ENCODE results near the gene KRTAP25-1. TPM values are rescaled to one million over a fixed set of nuclear protein-coding genes. Genes with fewer than 3 reads are reported as not detected.
A peak's percentile ranks its signal among the peaks of the same experiment; 100 is the strongest.

The KRTAP25-1 gene
- polyA plus RNA-seq, 4 donors: not detected

- Histone ChIP-seq H3K27me3 (ENCODE audit: control insufficient read depth in 3 of 3, insufficient read depth in 3 of 3, low read length in 3 of 3) (no peaks in the 10 kb centered on the region), H3K9me3 (ENCODE audit: control insufficient read depth in 2 of 2, insufficient read depth in 1 of 2, low read depth in 1 of 2, low read length in 1 of 2) (peaks cover 0 to 2% of the 10 kb centered on the region in 2 donors), H3K4me1 (ENCODE audit: control insufficient read depth in 3 of 3, insufficient read depth in 2 of 3, low read depth in 1 of 3, low read length in 2 of 3) (no peaks in the 10 kb centered on the region), H3K36me3 (ENCODE audit: control insufficient read depth in 3 of 3, insufficient read depth in 2 of 3, low read depth in 1 of 3, low read length in 3 of 3) (no peaks in the 10 kb centered on the region), H3K4me3 (ENCODE audit: low read depth in 1 of 3, low read length in 3 of 3) (no peak overlapping the region), H3K27ac (ENCODE audit: low read depth in 1 of 3, low read length in 2 of 3) (no peak overlapping the region)
- FAIRE-seq: no peak
- DNase-seq: peak in 1 of 2 donors; percentile 26
- 39 to 58% (median 54%) methylated on average over 3 of the region's 3 CpGs for WGBS, 3 donors
These were observed 19.3 kb downstream of the KRTAP25-1 start for GRCh38 chr21:30269803-30270530.

GRCh38 chr21:30268608-30269197, 20.6 kb downstream of the KRTAP25-1 start:
- Histone ChIP-seq H3K4me3 (ENCODE audit: low read depth in 1 of 3, low read length in 3 of 3) (no peak overlapping the region), H3K27me3 (ENCODE audit: control insufficient read depth in 3 of 3, insufficient read depth in 3 of 3, low read length in 3 of 3) (no peaks in the 10 kb centered on the region), H3K9me3 (ENCODE audit: control insufficient read depth in 2 of 2, insufficient read depth in 1 of 2, low read depth in 1 of 2, low read length in 1 of 2) (peaks cover 0 to 2% of the 10 kb centered on the region in 2 donors), H3K4me1 (ENCODE audit: control insufficient read depth in 3 of 3, insufficient read depth in 2 of 3, low read depth in 1 of 3, low read length in 2 of 3) (no peaks in the 10 kb centered on the region), H3K36me3 (ENCODE audit: control insufficient read depth in 3 of 3, insufficient read depth in 2 of 3, low read depth in 1 of 3, low read length in 3 of 3) (no peaks in the 10 kb centered on the region), H3K27ac (ENCODE audit: low read depth in 1 of 3, low read length in 2 of 3) (no peak overlapping the region)
- 65 to 75% (median 70%) methylated on average over 5 of the region's 5 CpGs for WGBS, 3 donors
- DNase-seq (peak in 1 of 2 donors; percentile 16), FAIRE-seq (no peak)

GRCh38 chr21:30257773-30258172, 31.5 kb downstream of the KRTAP25-1 start:
- no peak for FAIRE-seq
- 55 to 68% (median 67%) methylated on average over 4 of the region's 4 CpGs for WGBS, 3 donors
- H3K27ac ChIP-seq (ENCODE audit: low read depth in 1 of 3, low read length in 2 of 3): no peak overlapping the region

GRCh38 chr21:30256100-30256499, 33.2 kb downstream of the KRTAP25-1 start:
- Histone ChIP-seq H3K4me1 (ENCODE audit: control insufficient read depth in 3 of 3, insufficient read depth in 2 of 3, low read depth in 1 of 3, low read length in 2 of 3) (no peaks in the 10 kb centered on the region), H3K9me3 (ENCODE audit: control insufficient read depth in 2 of 2, insufficient read depth in 1 of 2, low read depth in 1 of 2, low read length in 1 of 2) (no peaks in the 10 kb centered on the region), H3K36me3 (ENCODE audit: control insufficient read depth in 3 of 3, insufficient read depth in 2 of 3, low read depth in 1 of 3, low read length in 3 of 3) (no peaks in the 10 kb centered on the region), H3K27ac (ENCODE audit: low read depth in 1 of 3, low read length in 2 of 3) (no peak overlapping the region), H3K4me3 (ENCODE audit: low read depth in 1 of 3, low read length in 3 of 3) (no peak overlapping the region), H3K27me3 (ENCODE audit: control insufficient read depth in 3 of 3, insufficient read depth in 3 of 3, low read length in 3 of 3) (no peaks in the 10 kb centered on the region)
- FAIRE-seq (no peak), DNase-seq (no peak)
- WGBS, 3 donors: 83 to 91% (median 87%) methylated on average over 4 of the region's 4 CpGs

More at GRCh38 chr21:30257773-30258172, 31.5 kb downstream of the KRTAP25-1 start:
- H3K36me3 ChIP-seq (ENCODE audit: control insufficient read depth in 3 of 3, insufficient read depth in 2 of 3, low read depth in 1 of 3, low read length in 3 of 3): no peaks in the 10 kb centered on the region
- no peaks in the 10 kb centered on the region for H3K27me3 ChIP-seq (ENCODE audit: control insufficient read depth in 3 of 3, insufficient read depth in 3 of 3, low read length in 3 of 3)
- H3K4me1 ChIP-seq (ENCODE audit: control insufficient read depth in 3 of 3, insufficient read depth in 2 of 3, low read depth in 1 of 3, low read length in 2 of 3): no peaks in the 10 kb centered on the region
- H3K4me3 ChIP-seq (ENCODE audit: low read depth in 1 of 3, low read length in 3 of 3): no peak overlapping the region
- DNase-seq: peak in 1 of 2 donors; percentile 45
- H3K9me3 ChIP-seq (ENCODE audit: control insufficient read depth in 2 of 2, insufficient read depth in 1 of 2, low read depth in 1 of 2, low read length in 1 of 2): no peaks in the 10 kb centered on the region

GRCh38 chr21:30255679-30256078, 33.6 kb downstream of the KRTAP25-1 start:
- Histone ChIP-seq H3K4me3 (ENCODE audit: low read depth in 1 of 3, low read length in 3 of 3) (no peak overlapping the region), H3K27me3 (ENCODE audit: control insufficient read depth in 3 of 3, insufficient read depth in 3 of 3, low read length in 3 of 3) (no peaks in the 10 kb centered on the region), H3K4me1 (ENCODE audit: control insufficient read depth in 3 of 3, insufficient read depth in 2 of 3, low read depth in 1 of 3, low read length in 2 of 3) (no peaks in the 10 kb centered on the region), H3K9me3 (ENCODE audit: control insufficient read depth in 2 of 2, insufficient read depth in 1 of 2, low read depth in 1 of 2, low read length in 1 of 2) (no peaks in the 10 kb centered on the region), H3K36me3 (ENCODE audit: control insufficient read depth in 3 of 3, insufficient read depth in 2 of 3, low read depth in 1 of 3, low read length in 3 of 3) (no peaks in the 10 kb centered on the region), H3K27ac (ENCODE audit: low read depth in 1 of 3, low read length in 2 of 3) (no peak overlapping the region)
- FAIRE-seq: no peak
- DNase-seq: no peak
- WGBS, 3 donors: 23 to 61% (median 29%) methylated on average over 1 of the region's 1 CpG

GRCh38 chr21:30251781-30252180, 37.5 kb downstream of the KRTAP25-1 start:
- Histone ChIP-seq H3K36me3 (ENCODE audit: control insufficient read depth in 3 of 3, insufficient read depth in 2 of 3, low read depth in 1 of 3, low read length in 3 of 3) (no peaks in the 10 kb centered on the region), H3K4me1 (ENCODE audit: control insufficient read depth in 3 of 3, insufficient read depth in 2 of 3, low read depth in 1 of 3, low read length in 2 of 3) (no peaks in the 10 kb centered on the region), H3K4me3 (ENCODE audit: low read depth in 1 of 3, low read length in 3 of 3) (no peak overlapping the region), H3K27me3 (ENCODE audit: control insufficient read depth in 3 of 3, insufficient read depth in 3 of 3, low read length in 3 of 3) (no peaks in the 10 kb centered on the region), H3K9me3 (ENCODE audit: control insufficient read depth in 2 of 2, insufficient read depth in 1 of 2, low read depth in 1 of 2, low read length in 1 of 2) (no peaks in the 10 kb centered on the region), H3K27ac (ENCODE audit: low read depth in 1 of 3, low read length in 2 of 3) (no peak overlapping the region)
- 62 to 80% (median 77%) methylated on average over 1 of the region's 1 CpG for WGBS, 3 donors
- DNase-seq (no peak), FAIRE-seq (no peak)

DNA sequence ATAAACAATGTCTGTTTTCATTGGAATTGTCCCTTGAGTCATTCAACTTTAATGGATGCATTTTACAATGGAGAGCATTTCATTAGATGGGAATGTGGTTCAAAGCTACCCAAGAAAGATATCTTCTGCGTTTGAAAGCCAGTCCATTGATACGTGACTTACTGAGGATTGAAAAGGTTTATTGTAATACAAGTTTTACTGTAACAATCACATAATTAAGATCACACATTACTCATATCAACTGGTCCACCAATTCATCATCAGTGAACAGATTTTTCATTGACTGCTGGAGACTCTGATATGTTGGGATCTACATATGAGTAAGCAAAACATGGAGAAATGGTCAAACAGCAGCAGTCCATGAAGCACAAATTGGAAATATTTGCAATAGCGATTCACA, 39.4 kb downstream of the KRTAP25-1 start:
- H3K36me3 ChIP-seq (ENCODE audit: control insufficient read depth in 3 of 3, insufficient read depth in 2 of 3, low read depth in 1 of 3, low read length in 3 of 3): no peaks in the 10 kb centered on the region
- no peaks in the 10 kb centered on the region for H3K9me3 ChIP-seq (ENCODE audit: control insufficient read depth in 2 of 2, insufficient read depth in 1 of 2, low read depth in 1 of 2, low read length in 1 of 2)
- H3K4me1 ChIP-seq (ENCODE audit: control insufficient read depth in 3 of 3, insufficient read depth in 2 of 3, low read depth in 1 of 3, low read length in 2 of 3): no peaks in the 10 kb centered on the region
- H3K27ac ChIP-seq (ENCODE audit: low read depth in 1 of 3, low read length in 2 of 3): no peak overlapping the region
- H3K27me3 ChIP-seq (ENCODE audit: control insufficient read depth in 3 of 3, insufficient read depth in 3 of 3, low read length in 3 of 3): no peaks in the 10 kb centered on the region
- DNase-seq: no peak
- H3K4me3 ChIP-seq (ENCODE audit: low read depth in 1 of 3, low read length in 3 of 3): no peak overlapping the region
- FAIRE-seq: no peak
- 68 to 85% (median 70%) methylated on average over 3 of the region's 3 CpGs for WGBS, 3 donors

GRCh38 chr21:30248844-30249243, 40.5 kb downstream of the KRTAP25-1 start:
- FAIRE-seq (no peak), DNase-seq (no peak)
- WGBS, 3 donors: 78 to 85% (median 84%) methylated on average over 9 of the region's 9 CpGs
- Histone ChIP-seq H3K4me1 (ENCODE audit: control insufficient read depth in 3 of 3, insufficient read depth in 2 of 3, low read depth in 1 of 3, low read length in 2 of 3) (no peaks in the 10 kb centered on the region), H3K4me3 (ENCODE audit: low read depth in 1 of 3, low read length in 3 of 3) (no peak overlapping the region), H3K36me3 (ENCODE audit: control insufficient read depth in 3 of 3, insufficient read depth in 2 of 3, low read depth in 1 of 3, low read length in 3 of 3) (no peaks in the 10 kb centered on the region), H3K27ac (ENCODE audit: low read depth in 1 of 3, low read length in 2 of 3) (no peak overlapping the region), H3K9me3 (ENCODE audit: control insufficient read depth in 2 of 2, insufficient read depth in 1 of 2, low read depth in 1 of 2, low read length in 1 of 2) (no peaks in the 10 kb centered on the region), H3K27me3 (ENCODE audit: control insufficient read depth in 3 of 3, insufficient read depth in 3 of 3, low read length in 3 of 3) (no peaks in the 10 kb centered on the region)

All from small intestine (tissue), 7 donors.